Measurements from ENCODE around the gene CHIA. TPM values are rescaled to one million over a fixed set of nuclear protein-coding genes. Genes with fewer than 3 reads are reported as not detected.

CHIA gene
- total RNA-seq, 1 experiment from 2014 or later, result not detected

DNA sequence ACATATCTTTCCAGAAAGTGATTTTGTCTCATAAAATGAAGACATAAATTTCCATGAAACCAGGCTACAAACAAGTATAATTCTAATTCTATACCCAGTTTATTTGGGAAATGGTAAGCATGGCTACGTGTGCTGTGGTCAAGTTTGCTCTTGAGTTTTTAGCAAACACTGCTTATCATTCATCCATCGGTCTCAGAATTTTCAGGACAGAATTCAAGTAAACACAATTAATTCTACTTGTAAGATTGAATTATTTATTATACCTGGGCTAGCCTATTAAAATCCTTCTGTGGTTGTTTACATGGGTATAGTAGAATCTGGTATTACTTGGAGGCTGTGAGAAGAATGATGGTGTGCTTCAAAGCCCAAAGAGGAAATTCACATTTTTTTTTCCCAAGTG lies 68.3 kb downstream of the CHIA start:
- H3K79me2 ChIP-seq (ENCODE audit: insufficient read depth, low read length), result no peaks in the 10 kb centered on the region
- H3K36me3 Mint-ChIP-seq (ENCODE audit: insufficient read depth in 1 of 3, low read depth in 3 of 3), result no peaks in the 10 kb centered on the region; a peak in 1 of 7 replicates

More for the DNA sequence above, 68.3 kb downstream of the CHIA start:
- no peak overlapping the region for H3K4me3 Mint-ChIP-seq
- no peak overlapping the region for H3K14ac ChIP-seq (ENCODE audit: insufficient read depth, low read length)
- H3K56ac ChIP-seq (ENCODE audit: insufficient read length, low read depth, low read length), result no peak overlapping the region
- no peak overlapping the region for H3K27ac ChIP-seq (ENCODE audit: insufficient read length, low read depth, low read length)
- H3K9me3 Mint-ChIP-seq, result no peaks in the 10 kb centered on the region
- no peaks in the 10 kb centered on the region for H3K79me1 ChIP-seq (ENCODE audit: insufficient read depth, low read depth, low read length, poor library complexity, severe bottlenecking)
- no peaks in the 10 kb centered on the region for H3K27me3 ChIP-seq (ENCODE audit: insufficient read depth, low read length)
- no peaks in the 10 kb centered on the region for H4K20me1 ChIP-seq (ENCODE audit: control insufficient read depth, insufficient read depth, insufficient read length)
- no peak overlapping the region for H2BK20ac ChIP-seq (ENCODE audit: low read depth, low read length, poor library complexity, severe bottlenecking)
- H3K4me1 Mint-ChIP-seq, result peaks cover 22 to 36% of the 10 kb centered on the region in 2 experiments
- no peak overlapping the region for H3K4ac ChIP-seq (ENCODE audit: low read depth, low read length)
- no peaks in the 10 kb centered on the region for H3K23me2 ChIP-seq (ENCODE audit: insufficient read length, low read depth, low read length, poor library complexity, severe bottlenecking)
- no peak overlapping the region for H2BK120ac ChIP-seq (ENCODE audit: low read depth, low read length, poor library complexity, severe bottlenecking)
- no peak overlapping the region for H3K9ac ChIP-seq (ENCODE audit: extremely low read depth, insufficient read length, low read length)
- no peak overlapping the region for H3K23ac ChIP-seq (ENCODE audit: insufficient read length, low read depth, low read length)
- H4K91ac ChIP-seq (ENCODE audit: insufficient read length, low read depth, low read length), result no peak overlapping the region
- no peak overlapping the region for H4K8ac ChIP-seq (replicated peaks; ENCODE audit: insufficient read length, low read depth, low read length)
- H3K4me1 ChIP-seq (ENCODE audit: insufficient read depth, low read length), result peaks cover 1% of the 10 kb centered on the region
- WGBS (ENCODE audit: extremely low coverage, insufficient read length, low lambda C conversion rate), result no CpG with 5 or more reads among the region's 2 CpGs
- H2AFZ ChIP-seq (ENCODE audit: low read length), result no peak overlapping the region
- no peak overlapping the region for H2BK12ac ChIP-seq (ENCODE audit: insufficient read length, low read depth, low read length)
- H4K5ac ChIP-seq (ENCODE audit: insufficient read length, low read depth, low read length), result no peak overlapping the region
- H2AK5ac ChIP-seq (ENCODE audit: insufficient read length, low read length), result no peak overlapping the region
- no peak overlapping the region for H3K18ac ChIP-seq (ENCODE audit: insufficient read length, low read depth, low read length)
- TF ChIP-seq, protein P1, sequence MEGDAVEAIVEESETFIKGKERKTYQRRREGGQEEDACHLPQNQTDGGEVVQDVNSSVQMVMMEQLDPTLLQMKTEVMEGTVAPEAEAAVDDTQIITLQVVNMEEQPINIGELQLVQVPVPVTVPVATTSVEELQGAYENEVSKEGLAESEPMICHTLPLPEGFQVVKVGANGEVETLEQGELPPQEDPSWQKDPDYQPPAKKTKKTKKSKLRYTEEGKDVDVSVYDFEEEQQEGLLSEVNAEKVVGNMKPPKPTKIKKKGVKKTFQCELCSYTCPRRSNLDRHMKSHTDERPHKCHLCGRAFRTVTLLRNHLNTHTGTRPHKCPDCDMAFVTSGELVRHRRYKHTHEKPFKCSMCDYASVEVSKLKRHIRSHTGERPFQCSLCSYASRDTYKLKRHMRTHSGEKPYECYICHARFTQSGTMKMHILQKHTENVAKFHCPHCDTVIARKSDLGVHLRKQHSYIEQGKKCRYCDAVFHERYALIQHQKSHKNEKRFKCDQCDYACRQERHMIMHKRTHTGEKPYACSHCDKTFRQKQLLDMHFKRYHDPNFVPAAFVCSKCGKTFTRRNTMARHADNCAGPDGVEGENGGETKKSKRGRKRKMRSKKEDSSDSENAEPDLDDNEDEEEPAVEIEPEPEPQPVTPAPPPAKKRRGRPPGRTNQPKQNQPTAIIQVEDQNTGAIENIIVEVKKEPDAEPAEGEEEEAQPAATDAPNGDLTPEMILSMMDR (conservative IDR thresholded peaks at IDR 0.05), result no peak
- H3T11ph ChIP-seq (ENCODE audit: low read length), result no peak overlapping the region
- H2BK15ac ChIP-seq (ENCODE audit: low read depth, low read length), result no peak overlapping the region
- H3K9me3 ChIP-seq (ENCODE audit: control insufficient read depth, low read depth, low read length), result no peaks in the 10 kb centered on the region
- no peak overlapping the region for H3K4me2 ChIP-seq (ENCODE audit: insufficient read depth, insufficient read length, low read length)
- no peak overlapping the region; a peak in 1 of 7 replicates for H3K27ac Mint-ChIP-seq
- no peaks in the 10 kb centered on the region for H3K27me3 Mint-ChIP-seq (ENCODE audit: low read depth)
- no peak for DNase-seq
- no peak overlapping the region for H2BK5ac ChIP-seq (ENCODE audit: insufficient read length, low read length)

Measured in H9 (cell line).